ENCODE data around the gene SIK3.
A peak's percentile ranks its signal among the peaks of the same experiment; 100 is the strongest.

DNA sequence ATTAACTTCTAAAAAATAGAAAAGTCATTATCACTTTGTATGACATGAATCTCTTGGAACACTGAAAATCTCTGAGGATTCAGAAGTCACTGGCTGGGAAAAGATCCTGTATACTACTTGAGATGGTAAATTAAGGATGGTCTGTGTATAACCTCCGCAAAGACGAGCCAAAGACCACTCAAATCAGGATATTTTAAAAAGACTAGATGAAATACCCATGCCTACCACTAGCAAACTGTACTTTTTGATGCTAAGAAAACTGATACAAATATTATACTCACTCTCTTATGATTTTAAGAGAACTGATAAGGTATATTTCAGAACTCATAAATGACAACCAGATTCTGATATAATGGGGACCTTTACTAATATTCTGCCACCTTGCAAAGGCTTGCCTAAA lies 182.2 kb downstream of the SIK3 start:
- TF ChIP-seq, protein P1, sequence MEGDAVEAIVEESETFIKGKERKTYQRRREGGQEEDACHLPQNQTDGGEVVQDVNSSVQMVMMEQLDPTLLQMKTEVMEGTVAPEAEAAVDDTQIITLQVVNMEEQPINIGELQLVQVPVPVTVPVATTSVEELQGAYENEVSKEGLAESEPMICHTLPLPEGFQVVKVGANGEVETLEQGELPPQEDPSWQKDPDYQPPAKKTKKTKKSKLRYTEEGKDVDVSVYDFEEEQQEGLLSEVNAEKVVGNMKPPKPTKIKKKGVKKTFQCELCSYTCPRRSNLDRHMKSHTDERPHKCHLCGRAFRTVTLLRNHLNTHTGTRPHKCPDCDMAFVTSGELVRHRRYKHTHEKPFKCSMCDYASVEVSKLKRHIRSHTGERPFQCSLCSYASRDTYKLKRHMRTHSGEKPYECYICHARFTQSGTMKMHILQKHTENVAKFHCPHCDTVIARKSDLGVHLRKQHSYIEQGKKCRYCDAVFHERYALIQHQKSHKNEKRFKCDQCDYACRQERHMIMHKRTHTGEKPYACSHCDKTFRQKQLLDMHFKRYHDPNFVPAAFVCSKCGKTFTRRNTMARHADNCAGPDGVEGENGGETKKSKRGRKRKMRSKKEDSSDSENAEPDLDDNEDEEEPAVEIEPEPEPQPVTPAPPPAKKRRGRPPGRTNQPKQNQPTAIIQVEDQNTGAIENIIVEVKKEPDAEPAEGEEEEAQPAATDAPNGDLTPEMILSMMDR (IDR thresholded peaks at IDR 0.05; ENCODE audit: low read length), result peak; percentile 9; the same call in 1 of the 2 replicates
- TF ChIP-seq EZH2 (optimal IDR thresholded peaks at IDR 0.05; ENCODE audit: low read depth, low read length), result no peak

Measured in MM.1S (cell line).